Left lung (tissue), 10 donors: Measurements from ENCODE around the gene PNLIP. TPM values are rescaled to one million over a fixed set of nuclear protein-coding genes. Genes with fewer than 3 reads are reported as not detected.

ENCODE experiments used
- ATAC-seq: fragments of 200-7000 bp; cut with Tn5 transposase; one replicate; pipeline ENCODE4 v1.9.1; 2020; ENCODE audit warnings: moderate library complexity
- DNase-seq, 4 donors: peaks; one replicate each; pipeline ENCODE4 v3.0.0-alpha.2; 2013 to 2020
- H3K27ac ChIP-seq, 2 donors: fragments of 200-600 bp; sonication (generic) in 1 of 2; one replicate each; pipeline versions ENCODE4 v1.5.0 to v1.8.0; 2020 to 2021
- H3K27me3 ChIP-seq, 2 donors: fragments of 200-600 bp; sonication (generic) in 1 of 2; one replicate each; pipeline versions ENCODE4 v1.5.0 to v1.8.0; 2020 to 2021
- H3K36me3 ChIP-seq, 2 donors: fragments of 200-600 bp; sonication (generic) in 1 of 2; one replicate each; pipeline versions ENCODE4 v1.5.0 to v1.8.0; 2020 to 2021
- H3K4me1 ChIP-seq, 2 donors: fragments of 200-600 bp; one replicate each; pipeline ENCODE4 v1.8.0; 2021
- H3K4me3 ChIP-seq, 2 donors: fragments of 200-600 bp; sonication (generic) in 1 of 2; one replicate each; pipeline versions ENCODE4 v1.5.0 to v1.8.0; 2020 to 2021; ENCODE audit warnings: mild to moderate bottlenecking in 1 of 2
- H3K9me3 ChIP-seq, 2 donors: fragments of 200-600 bp; sonication (generic) in 1 of 2; one replicate each; pipeline versions ENCODE4 v1.5.0 to v1.8.0; 2020 to 2021
- CTCF ChIP-seq, 2 donors: fragments of 200-600 bp; sonication (generic) in 1 of 2; IDR thresholded peaks; one replicate each; pipeline versions ENCODE4 v1.5.0 to v1.8.0; 2021; ENCODE audit warnings: antibody characterized with exemption in 2 of 2
- intact Hi-C, 2 donors: fragments of 100-400 bp; cut with DNase I; formaldehyde crosslinking; loops; one replicate each; pipeline versions ENCODE4 v1.11.2 to v1.14.2; 2022
- polyA plus RNA-seq, 6 donors: library from polyadenylated mRNA; unstranded; fragments of 120-200 nt; gene quantifications; one replicate each; pipeline ENCODE4 v1.2.1, GENCODE V29; 2013; ENCODE audit not compliant: insufficient read length in 6 of 6
- total RNA-seq, 2 donors: library from RNA; stranded (reverse); fragmentation: NEBNext Ultra II Directional; extraction: Animal tissue kit (Norgen Biotek cat#: 25700); gene quantifications; one replicate each; pipeline ENCODE4 v1.2.1, GENCODE V29; 2021
- donor health status: DM: no; HTN: yes; CAD: no.
- donor health status: DM: no; HTN: no; CAD: no.

The PNLIP gene
- total and polyA plus RNA-seq, 8 donors: not detected

DNA sequence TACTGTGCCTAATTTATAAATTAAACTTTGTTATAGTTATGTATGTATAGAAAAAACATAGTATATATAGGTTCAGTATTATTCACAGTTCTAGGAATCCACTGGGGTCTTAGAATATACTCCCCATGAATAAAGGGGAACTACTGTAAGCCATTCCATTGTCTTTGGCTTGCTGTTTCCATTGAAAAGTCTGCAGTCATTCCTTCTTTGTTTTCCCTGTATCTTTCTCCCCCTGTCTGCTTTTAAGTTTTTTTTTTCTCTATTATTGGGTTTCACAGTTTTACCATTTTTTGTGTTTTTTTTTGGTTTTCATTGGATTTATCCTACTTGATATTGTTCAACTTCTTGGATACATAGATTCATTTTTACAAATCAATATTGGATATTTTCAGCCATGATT is 6.7 kb upstream of the PNLIP start:
- no peak for DNase-seq
- intact Hi-C loops: no loop called here
- ATAC-seq: no peak
- no peaks in the 10 kb centered on the region for H3K4me1 ChIP-seq
- H3K27me3 ChIP-seq: no peaks in the 10 kb centered on the region
- no peak overlapping the region for H3K27ac ChIP-seq
- no peak overlapping the region for H3K4me3 ChIP-seq
- H3K9me3 ChIP-seq: peaks cover 2 to 5% of the 10 kb centered on the region in 2 donors
- no peaks in the 10 kb centered on the region for H3K36me3 ChIP-seq
- no peak for TF ChIP-seq CTCF (IDR thresholded peaks at IDR 0.05)

DNA sequence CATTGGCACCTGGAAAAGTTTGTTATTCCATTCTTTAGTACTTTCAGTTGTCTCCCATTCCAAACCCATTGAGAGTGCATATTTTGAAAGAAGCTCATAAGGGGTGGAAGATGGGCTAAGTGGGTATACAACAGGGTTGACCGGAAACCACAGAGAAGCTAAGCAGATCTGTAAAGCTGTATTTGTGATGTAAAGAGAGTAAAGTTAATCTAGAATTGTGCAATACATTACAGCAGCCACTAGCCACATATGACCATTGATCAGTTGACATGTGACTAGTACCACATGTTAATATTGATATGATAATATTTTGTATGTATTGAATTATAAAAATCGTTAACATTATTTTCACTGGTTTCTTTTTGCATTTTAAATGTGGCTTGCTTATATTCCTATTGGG is 4.9 kb upstream of the PNLIP start:
- Histone ChIP-seq H3K27ac (no peak overlapping the region), H3K4me3 (no peak overlapping the region), H3K36me3 (no peaks in the 10 kb centered on the region), H3K27me3 (no peaks in the 10 kb centered on the region), H3K4me1 (no peaks in the 10 kb centered on the region), H3K9me3 (peaks cover 2 to 5% of the 10 kb centered on the region in 2 donors)
- DNase-seq (no peak), ATAC-seq (no peak)
- intact Hi-C loops: no loop called here
- no peak for TF ChIP-seq CTCF (IDR thresholded peaks at IDR 0.05)

GRCh38 chr10:116542007-116542677 is 3.6 kb upstream of the PNLIP start:
- no peak for TF ChIP-seq CTCF (IDR thresholded peaks at IDR 0.05)
- no peaks in the 10 kb centered on the region for H3K36me3 ChIP-seq
- ATAC-seq: no peak
- DNase-seq: no peak
- no peaks in the 10 kb centered on the region for H3K27me3 ChIP-seq
- intact Hi-C loops: no loop called here
- peaks cover 2 to 5% of the 10 kb centered on the region in 2 donors for H3K9me3 ChIP-seq
- no peak overlapping the region for H3K27ac ChIP-seq
- no peak overlapping the region for H3K4me3 ChIP-seq
- H3K4me1 ChIP-seq: no peaks in the 10 kb centered on the region

DNA sequence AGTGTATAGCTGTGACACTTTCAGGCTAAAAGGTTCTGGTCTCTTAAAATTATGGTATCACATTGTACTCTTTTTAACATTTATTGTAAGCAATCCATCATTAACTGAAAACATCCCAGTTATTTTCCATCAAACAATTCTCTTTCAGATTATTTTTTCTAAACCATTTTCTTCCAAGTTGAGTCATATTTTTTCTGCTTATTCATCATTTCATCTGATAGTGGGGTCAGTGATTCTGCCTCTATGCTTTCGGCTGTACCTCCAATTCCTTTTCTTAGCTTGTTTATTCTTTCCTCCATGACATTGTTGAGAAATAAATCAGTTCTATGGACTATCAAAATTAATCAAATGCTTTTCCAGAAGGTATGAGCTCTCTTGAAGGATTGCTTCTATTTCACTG is 609 bp upstream of the PNLIP start:
- TF ChIP-seq CTCF (IDR thresholded peaks at IDR 0.05): no peak
- no peak overlapping the region for H3K4me3 ChIP-seq
- ATAC-seq (no peak), DNase-seq (no peak)
- H3K4me1 ChIP-seq: no peaks in the 10 kb centered on the region
- no peaks in the 10 kb centered on the region for H3K36me3 ChIP-seq
- H3K9me3 ChIP-seq: no peaks in the 10 kb centered on the region
- intact Hi-C loops: no loop called here
- no peaks in the 10 kb centered on the region for H3K27me3 ChIP-seq
- no peak overlapping the region for H3K27ac ChIP-seq

DNA sequence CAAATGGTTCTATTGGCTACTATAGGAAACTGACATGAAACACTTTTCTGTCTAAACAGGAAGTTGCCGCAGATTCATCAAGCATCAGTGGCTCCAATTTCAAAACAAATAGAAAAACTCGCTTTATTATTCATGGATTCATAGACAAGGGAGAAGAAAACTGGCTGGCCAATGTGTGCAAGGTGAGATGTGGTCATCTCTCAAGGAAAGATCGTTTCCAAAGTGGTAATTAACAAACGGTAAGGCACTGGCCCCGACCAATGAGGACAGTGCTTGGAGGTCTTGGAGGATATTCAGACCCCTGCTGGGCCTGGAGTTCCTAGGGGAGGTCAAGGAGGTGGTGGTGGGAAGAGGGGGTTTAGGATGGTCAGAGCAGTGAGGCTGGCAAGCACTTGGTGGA is 2.6 kb downstream of the PNLIP start:
- Histone ChIP-seq H3K4me3 (no peak overlapping the region), H3K27me3 (no peaks in the 10 kb centered on the region), H3K4me1 (no peaks in the 10 kb centered on the region), H3K36me3 (no peaks in the 10 kb centered on the region), H3K9me3 (no peaks in the 10 kb centered on the region), H3K27ac (no peak overlapping the region)
- intact Hi-C loops: no loop called here
- no peak for DNase-seq
- no peak for ATAC-seq
- no peak for TF ChIP-seq CTCF (IDR thresholded peaks at IDR 0.05)
